Stimulated activated CD4-positive, alpha-beta T cell treated with anti-CD3 and anti-CD28 coated beads, Interleukin-1b, Interleukin-23, amount 100 ng/mL, for 24 hours (primary cell): ENCODE measurements around the gene PKIG.
"Not testable (repeated sequence)": the region's sequence is repeated elsewhere in the genome, so short reads cannot be mapped to it uniquely, and the experiment has no call there.

Experiments
- DNase-seq, 4 experiments: peaks; one replicate each; pipeline ENCODE4 v3.0.0-alpha.2; 2020; ENCODE audit warnings: low read depth in 4 of 4, low spot score in 1 of 4

The PKIG gene

GRCh38 chr20:44582311-44583025 lies at the start of gene PKIG:
Gene PKIG, plus strand, starts transcription at chr20:44582579. Its CDS starts 31,978 bp downstream, at chr20:44614557.
- DNase-seq, result no peak

GRCh38 chr20:44532981-44533331 lies 49.4 kb upstream of the PKIG start:
- DNase-seq, result no peak

GRCh38 chr20:44533928-44534327 lies 48.5 kb upstream of the PKIG start:
- no peak for DNase-seq

GRCh38 chr20:44536175-44536574 lies 46.2 kb upstream of the PKIG start:
- DNase-seq, result no peak

- DNase-seq, result no peak
These were observed 44.4 kb upstream of the PKIG start for GRCh38 chr20:44537993-44538392.

GRCh38 chr20:44540834-44541233 lies 41.5 kb upstream of the PKIG start:
- DNase-seq, result no peak

- DNase-seq, result no peak
These were observed 40.4 kb upstream of the PKIG start for GRCh38 chr20:44541992-44542391.

- no peak for DNase-seq
These were observed 39.5 kb upstream of the PKIG start for GRCh38 chr20:44542890-44543289.

- DNase-seq, result no peak
These were observed 39.0 kb upstream of the PKIG start for GRCh38 chr20:44543358-44543757.

- DNase-seq, result no peak
These were observed 38.1 kb upstream of the PKIG start for GRCh38 chr20:44544263-44544662.

- no peak for DNase-seq
These were observed 35.0 kb upstream of the PKIG start for GRCh38 chr20:44547419-44547818.

- DNase-seq, result no peak
These were observed 33.3 kb upstream of the PKIG start for GRCh38 chr20:44549123-44549522.

GRCh38 chr20:44552050-44552449 lies 30.3 kb upstream of the PKIG start:
- DNase-seq, result no peak

- no peak for DNase-seq
These were observed 29.8 kb upstream of the PKIG start for GRCh38 chr20:44552568-44552949.

- DNase-seq, result no peak
These were observed 29.1 kb upstream of the PKIG start for GRCh38 chr20:44552950-44553908.

GRCh38 chr20:44559302-44559701 lies 23.1 kb upstream of the PKIG start:
- no peak for DNase-seq

GRCh38 chr20:44560229-44560628 lies 22.1 kb upstream of the PKIG start:
- DNase-seq, result no peak

GRCh38 chr20:44560818-44561217 lies 21.6 kb upstream of the PKIG start:
- not testable (repeated sequence) for DNase-seq

GRCh38 chr20:44561876-44562275 lies 20.5 kb upstream of the PKIG start:
- no peak for DNase-seq

GRCh38 chr20:44566018-44566417 lies 16.4 kb upstream of the PKIG start:
- DNase-seq, result no peak

GRCh38 chr20:44566811-44567210 lies 15.6 kb upstream of the PKIG start:
- no peak for DNase-seq

- no peak for DNase-seq
These were observed 12.0 kb upstream of the PKIG start for GRCh38 chr20:44570367-44570766.
